ENCODE results near the gene HCN2. TPM values are rescaled to one million over a fixed set of nuclear protein-coding genes. Genes with fewer than 3 reads are reported as not detected.
A peak's percentile ranks its signal among the peaks of the same experiment; 100 is the strongest.

Gene HCN2
- total and polyA plus RNA-seq, 10 of the 15 experiments (the other 5 are each of a cell fraction or from before 2014, with no cell fraction given) = 0.01 to 0.54 (median 0.08) TPM; not detected in 4

DNA sequence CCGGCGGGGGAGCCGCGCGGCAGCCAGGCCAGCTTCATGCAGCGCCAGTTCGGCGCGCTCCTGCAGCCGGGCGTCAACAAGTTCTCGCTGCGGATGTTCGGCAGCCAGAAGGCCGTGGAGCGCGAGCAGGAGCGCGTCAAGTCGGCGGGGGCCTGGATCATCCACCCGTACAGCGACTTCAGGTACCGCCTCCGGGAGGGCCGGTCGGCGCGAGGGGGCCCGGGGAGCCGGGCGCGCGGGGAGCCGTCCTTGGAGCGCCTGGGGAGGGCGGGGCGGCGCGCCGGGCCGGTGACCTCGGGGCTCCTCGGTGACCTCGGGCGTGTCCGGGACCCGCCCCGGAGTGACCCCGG, 690 bp downstream of the HCN2 start:
- Histone ChIP-seq H3K4me3 (no peak overlapping the region), H3K79me2 (ENCODE audit: control insufficient read depth, insufficient read depth, low read length) (no peaks in the 10 kb centered on the region), H3K36me3 (ENCODE audit: control insufficient read depth in 2 of 2, insufficient read depth in 2 of 2, low read length in 1 of 2) (no peaks in the 10 kb centered on the region), H2AFZ (ENCODE audit: control insufficient read depth, low read depth, low read length) (no peak overlapping the region), H3K27ac (ENCODE audit: control insufficient read depth, insufficient read depth) (no peak overlapping the region), H4K20me1 (ENCODE audit: control insufficient read depth, insufficient read depth) (no peaks in the 10 kb centered on the region), H3K9me3 (replicated peaks; ENCODE audit: control insufficient read depth, insufficient read depth, low read length) (no peaks in the 10 kb centered on the region), H3K4me2 (ENCODE audit: control insufficient read depth, insufficient read depth) (no peak overlapping the region), H3K27me3 (replicated peaks in 1 of 2; ENCODE audit: control insufficient read depth in 2 of 2, insufficient read depth in 2 of 2, low read length in 1 of 2) (peaks cover 4 to 9% of the 10 kb centered on the region in 2 experiments), H3K9ac (ENCODE audit: control insufficient read depth, insufficient read depth, low read length) (no peak overlapping the region), H3K4me1 (ENCODE audit: control insufficient read depth, insufficient read depth, low read length) (no peaks in the 10 kb centered on the region)
- WGBS (ENCODE audit: insufficient coverage, insufficient replicate concordance, low lambda C conversion rate, missing lambda C conversion rate) = 3% methylated on average over 37 of the region's 50 CpGs
- DNase-seq (ENCODE audit: low read depth, low spot score) (no peak), FAIRE-seq (no peak), ATAC-seq (no peak)
- no TSS peak for BruUV-seq (replicated peaks)
- POLR2A ChIA-PET = no interaction called here
- intact Hi-C loops (cut with micrococcal nuclease; ENCODE audit: unreplicated experiment) (no loop called here), in situ Hi-C loops (cut with MboI) (no loop called here)
- TF ChIP-seq NR2F1 (conservative IDR thresholded peaks at IDR 0.05) = 0 out of 2 replicates have a peak, but pooled peaks have one; percentile 18
- no peak for TF ChIP-seq JUNB (IDR thresholded peaks at IDR 0.05)
- peak; percentile 50 for TF ChIP-seq HDAC6 (IDR thresholded peaks at IDR 0.05; ENCODE audit: unreplicated experiment)
- RAD21 ChIA-PET (ENCODE audit: unreplicated experiment) = no interaction called here
- SMC1A ChIA-PET (ENCODE audit: uncharacterized antibody, unreplicated experiment) = no interaction called here
- CTCF ChIA-PET = no interaction called here

DNA sequence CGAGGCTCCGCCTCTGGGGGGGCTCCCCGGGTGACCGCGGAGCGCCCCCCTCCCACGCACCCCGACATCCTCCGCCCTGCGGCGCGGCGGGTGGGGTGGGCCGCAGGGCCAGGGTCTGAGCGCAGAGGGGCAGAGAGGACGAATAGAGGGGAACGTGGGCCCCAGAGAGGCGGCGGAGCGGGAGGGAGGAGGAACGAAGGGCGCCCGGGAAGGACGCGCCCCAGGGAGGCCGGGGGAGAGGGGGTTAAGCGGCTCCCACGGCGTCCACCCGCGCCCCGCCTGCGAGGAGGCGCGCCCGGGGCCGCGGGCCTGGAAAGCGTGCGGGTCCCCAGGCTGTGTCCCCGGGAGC, 1.0 kb downstream of the HCN2 start:
- ChIA-PET SMC1A (ENCODE audit: uncharacterized antibody, unreplicated experiment) (no interaction called here), POLR2A (no interaction called here), CTCF (no interaction called here), RAD21 (ENCODE audit: unreplicated experiment) (no interaction called here)
- Histone ChIP-seq H4K20me1 (ENCODE audit: control insufficient read depth, insufficient read depth) (no peaks in the 10 kb centered on the region), H3K27ac (ENCODE audit: control insufficient read depth, insufficient read depth) (no peak overlapping the region), H3K4me1 (ENCODE audit: control insufficient read depth, insufficient read depth, low read length) (no peaks in the 10 kb centered on the region), H3K79me2 (ENCODE audit: control insufficient read depth, insufficient read depth, low read length) (no peaks in the 10 kb centered on the region), H3K36me3 (ENCODE audit: control insufficient read depth in 2 of 2, insufficient read depth in 2 of 2, low read length in 1 of 2) (no peaks in the 10 kb centered on the region), H3K9ac (ENCODE audit: control insufficient read depth, insufficient read depth, low read length) (no peak overlapping the region), H3K4me2 (ENCODE audit: control insufficient read depth, insufficient read depth) (no peak overlapping the region), H2AFZ (ENCODE audit: control insufficient read depth, low read depth, low read length) (no peak overlapping the region), H3K27me3 (replicated peaks in 1 of 2; ENCODE audit: control insufficient read depth in 2 of 2, insufficient read depth in 2 of 2, low read length in 1 of 2) (peaks cover 4 to 9% of the 10 kb centered on the region in 2 experiments), H3K4me3 (no peak overlapping the region), H3K9me3 (replicated peaks; ENCODE audit: control insufficient read depth, insufficient read depth, low read length) (no peaks in the 10 kb centered on the region)
- in situ Hi-C loops (cut with MboI) = no loop called here
- DNase-seq (ENCODE audit: low read depth, low spot score) (no peak), ATAC-seq (no peak), FAIRE-seq (no peak)
- TF ChIP-seq SREBF2 (IDR thresholded peaks at IDR 0.05; ENCODE audit: low read length) = no peak
- no peak for TF ChIP-seq SRF (IDR thresholded peaks at IDR 0.05; ENCODE audit: low read depth in 2 of 2, low read length in 2 of 2)
- intact Hi-C loops (cut with micrococcal nuclease; ENCODE audit: unreplicated experiment) = no loop called here
- WGBS (ENCODE audit: insufficient coverage, insufficient replicate concordance, low lambda C conversion rate, missing lambda C conversion rate) = 19% methylated on average over 24 of the region's 41 CpGs
- BruUV-seq (replicated peaks) = no TSS peak
